Neural crest cell (in vitro differentiated cells): ENCODE data around the gene RBBP8NL. TPM values are rescaled to one million over a fixed set of nuclear protein-coding genes. Genes with fewer than 3 reads are reported as not detected.

ENCODE experiments used
- DNase-seq: peaks from one replicate; pipeline ENCODE4 v3.0.0; 2021; ENCODE audit warnings: low read depth, mixed read lengths, low spot score
- H3K27ac Mint-ChIP-seq: one replicate; pipeline ENCODE4 v1.8.0; 2021; ENCODE audit warnings: mild to moderate bottlenecking, mixed read lengths; ENCODE audit not compliant: unreplicated experiment
- H3K27me3 Mint-ChIP-seq: 2 replicates; pipeline ENCODE4 v1.8.0; 2021; ENCODE audit warnings: low read depth, mild to moderate bottlenecking, mixed read lengths
- H3K36me3 Mint-ChIP-seq: 2 replicates; pipeline ENCODE4 v1.8.0; 2021; ENCODE audit warnings: low read depth, mild to moderate bottlenecking, mixed read lengths
- H3K4me1 Mint-ChIP-seq: 2 replicates; pipeline ENCODE4 v1.8.0; 2021; ENCODE audit warnings: mixed read lengths
- H3K4me3 Mint-ChIP-seq: one replicate; pipeline ENCODE4 v1.8.0; 2021; ENCODE audit warnings: mild to moderate bottlenecking, mixed read lengths
- H3K9me3 Mint-ChIP-seq: 2 replicates; pipeline ENCODE4 v1.8.0; 2021; ENCODE audit warnings: mixed read lengths
- CTCF ChIP-seq: fragments of 200-600 bp; sonication (generic); conservative IDR thresholded peaks from 2 replicates; pipeline ENCODE4 v1.5.0; 2021; ENCODE audit warnings: antibody characterized with exemption, mild to moderate bottlenecking
- total RNA-seq: library from RNA; stranded (reverse); gene quantifications from 2 replicates; pipeline ENCODE4 v1.2.1, GENCODE V29; 2021

Gene RBBP8NL
- total RNA-seq, 1 donor from 2014 or later, result not detected

- TF ChIP-seq CTCF, result peak; percentile 93
- H3K27me3 Mint-ChIP-seq, result no peaks in the 10 kb centered on the region
- DNase-seq, result peak; percentile 74
- peak overlapping the region; percentile 88 for H3K4me3 Mint-ChIP-seq
- H3K36me3 Mint-ChIP-seq, result peaks cover 12% of the 10 kb centered on the region
- peaks cover 5% of the 10 kb centered on the region for H3K9me3 Mint-ChIP-seq
- H3K4me1 Mint-ChIP-seq, result peaks cover 24% of the 10 kb centered on the region
- no peak overlapping the region for H3K27ac Mint-ChIP-seq
Observed at GRCh38 chr20:62382306-62383198, 44.8 kb downstream of the RBBP8NL start.

- no peak for DNase-seq
- no peak for TF ChIP-seq CTCF
- Mint-ChIP-seq H3K27me3 (no peaks in the 10 kb centered on the region), H3K27ac (no peak overlapping the region), H3K4me1 (peaks cover 26% of the 10 kb centered on the region), H3K36me3 (peaks cover 12% of the 10 kb centered on the region), H3K4me3 (peak overlapping the region; percentile 22), H3K9me3 (peaks cover 5% of the 10 kb centered on the region)
Observed at GRCh38 chr20:62381842-62382241, 45.5 kb downstream of the RBBP8NL start.

- no peak overlapping the region for H3K4me3 Mint-ChIP-seq
- no peak for DNase-seq
- no peak overlapping the region for H3K27ac Mint-ChIP-seq
- H3K27me3 Mint-ChIP-seq, result no peaks in the 10 kb centered on the region
- H3K36me3 Mint-ChIP-seq, result peaks cover 12% of the 10 kb centered on the region
- no peak for TF ChIP-seq CTCF
- H3K9me3 Mint-ChIP-seq, result peaks cover 5% of the 10 kb centered on the region
- peaks cover 26% of the 10 kb centered on the region for H3K4me1 Mint-ChIP-seq
Observed at GRCh38 chr20:62381202-62381797, 46.0 kb downstream of the RBBP8NL start.

- Mint-ChIP-seq H3K9me3 (peaks cover 5% of the 10 kb centered on the region), H3K36me3 (peaks cover 12% of the 10 kb centered on the region), H3K27me3 (no peaks in the 10 kb centered on the region), H3K4me3 (no peak overlapping the region), H3K27ac (no peak overlapping the region), H3K4me1 (peaks cover 12% of the 10 kb centered on the region)
- DNase-seq, result no peak
- no peak for TF ChIP-seq CTCF
Observed at GRCh38 chr20:62378215-62378614, 49.1 kb downstream of the RBBP8NL start.

- no peak for DNase-seq
- H3K27me3 Mint-ChIP-seq, result no peaks in the 10 kb centered on the region
- peaks cover 5% of the 10 kb centered on the region for H3K9me3 Mint-ChIP-seq
- H3K4me1 Mint-ChIP-seq, result peaks cover 16% of the 10 kb centered on the region
- TF ChIP-seq CTCF, result no peak
- no peak overlapping the region for H3K4me3 Mint-ChIP-seq
- H3K36me3 Mint-ChIP-seq, result peaks cover 10% of the 10 kb centered on the region
- H3K27ac Mint-ChIP-seq, result no peak overlapping the region
Observed at GRCh38 chr20:62377615-62378178, 49.6 kb downstream of the RBBP8NL start.
